Natural killer cell (primary cell): Measurements from ENCODE around the gene ARID2. TPM values are rescaled to one million over a fixed set of nuclear protein-coding genes. Genes with fewer than 3 reads are reported as not detected.
A peak's percentile ranks its signal among the peaks of the same experiment; 100 is the strongest.

Experiments used
- ATAC-seq, 3 donors: fragments of 150-1000 bp in 2 of 3; fragments of 200-7000 bp in 1 of 3; cut with Tn5 transposase; 1 replicate in 1 of 3; 2 replicates in 2 of 3; pipeline ENCODE4 v1.10.0; 2021; ENCODE audit warnings: mild to moderate bottlenecking in 2 of 3, moderate library complexity in 2 of 3
- DNase-seq, 2 donors: peaks; one replicate each; pipeline versions ENCODE4 v3.0.0 to v3.0.0-alpha.2; 2013 to 2021; ENCODE audit warnings: mixed read lengths in 1 of 2
- H3K27ac ChIP-seq: one replicate; pipeline ENCODE4 v1.5.1; 2013; ENCODE audit warnings: mild to moderate bottlenecking, low read length
- H3K27me3 ChIP-seq: one replicate; pipeline ENCODE4 v1.6.1; 2013; ENCODE audit warnings: low read length; ENCODE audit not compliant: control insufficient read depth, insufficient read depth
- H3K36me3 ChIP-seq: one replicate; pipeline ENCODE4 v1.6.1; 2013; ENCODE audit warnings: low read length; ENCODE audit not compliant: control insufficient read depth, insufficient read depth
- H3K4me1 ChIP-seq: one replicate; pipeline ENCODE4 v1.6.1; 2013; ENCODE audit warnings: low read length; ENCODE audit not compliant: control insufficient read depth, insufficient read depth
- H3K4me3 ChIP-seq: one replicate; pipeline ENCODE4 v1.5.1; 2013; ENCODE audit warnings: low read length
- H3K9me3 ChIP-seq: one replicate; pipeline ENCODE4 v1.6.1; 2013; ENCODE audit warnings: low read length; ENCODE audit not compliant: control insufficient read depth, insufficient read depth
- H3K27ac Mint-ChIP-seq, 2 donors: one replicate each; pipeline ENCODE4 v1.8.0; 2022; ENCODE audit warnings: mild to moderate bottlenecking in 2 of 2, mixed read lengths in 2 of 2, moderate library complexity in 1 of 2
- H3K27me3 Mint-ChIP-seq, 2 donors: one replicate each; pipeline ENCODE4 v1.8.0; 2022; ENCODE audit warnings: low read depth in 2 of 2, mixed read lengths in 2 of 2
- H3K36me3 Mint-ChIP-seq: one replicate; pipeline ENCODE4 v1.8.0; 2022; ENCODE audit warnings: mixed read lengths
- H3K4me1 Mint-ChIP-seq, 2 donors: one replicate each; pipeline ENCODE4 v1.8.0; 2022; ENCODE audit warnings: mixed read lengths in 2 of 2
- H3K4me3 Mint-ChIP-seq: one replicate; pipeline ENCODE4 v1.8.0; 2022; ENCODE audit warnings: mild to moderate bottlenecking, moderate library complexity, mixed read lengths
- H3K9me3 Mint-ChIP-seq, 2 donors: one replicate each; pipeline ENCODE4 v1.8.0; 2022; ENCODE audit warnings: mixed read lengths in 2 of 2
- CTCF ChIP-seq: fragments of 200-600 bp; IDR thresholded peaks from one replicate; pipeline ENCODE4 v1.8.0; 2022; ENCODE audit warnings: antibody characterized with exemption
- WGBS: methylation state at CpG from one replicate; pipeline ENCODE4 v1.1.7; 2013; ENCODE audit warnings: missing lambda C conversion rate; ENCODE audit not compliant: insufficient coverage; 5-methylcytosine and 5-hydroxymethylcytosine counted together
- intact Hi-C: fragments of 100-400 bp; cut with micrococcal nuclease; formaldehyde crosslinking; loops from one replicate; pipeline ENCODE4 v1.14.2; 2022
- total RNA-seq, 4 donors: library from RNA; stranded (reverse); fragments of 120-200 nt in 1 of 4; gene quantifications; one replicate each; pipeline versions ENCODE4 v1.2.3 to v1.2.4, GENCODE V29; 2013 to 2022

ARID2 gene
- total RNA-seq, 3 donors from 2014 or later (not counting 1 experiment from before 2014, with no cell fraction given): 75.2 to 95.7 (median 79.8) TPM

GRCh38 chr12:45849289-45849688 is 119.8 kb downstream of the ARID2 start:
- peaks cover 0 to 4% of the 10 kb centered on the region in 2 donors for H3K4me1 Mint-ChIP-seq
- intact Hi-C loops: no loop called here
- Histone ChIP-seq H3K9me3 (no peaks in the 10 kb centered on the region), H3K4me3 (no peak overlapping the region), H3K27ac (no peak overlapping the region), H3K36me3 (peaks cover 70% of the 10 kb centered on the region), H3K27me3 (no peaks in the 10 kb centered on the region), H3K4me1 (no peaks in the 10 kb centered on the region)
- WGBS: 100% methylated on average over 1 of the region's 3 CpGs
- no peaks in the 10 kb centered on the region for H3K27me3 Mint-ChIP-seq
- H3K4me3 Mint-ChIP-seq: no peak overlapping the region
- H3K36me3 Mint-ChIP-seq: peaks cover 24% of the 10 kb centered on the region
- no peaks in the 10 kb centered on the region for H3K9me3 Mint-ChIP-seq
- no peak for TF ChIP-seq CTCF
- ATAC-seq: no peak
- DNase-seq: no peak
- H3K27ac Mint-ChIP-seq: no peak overlapping the region

DNA sequence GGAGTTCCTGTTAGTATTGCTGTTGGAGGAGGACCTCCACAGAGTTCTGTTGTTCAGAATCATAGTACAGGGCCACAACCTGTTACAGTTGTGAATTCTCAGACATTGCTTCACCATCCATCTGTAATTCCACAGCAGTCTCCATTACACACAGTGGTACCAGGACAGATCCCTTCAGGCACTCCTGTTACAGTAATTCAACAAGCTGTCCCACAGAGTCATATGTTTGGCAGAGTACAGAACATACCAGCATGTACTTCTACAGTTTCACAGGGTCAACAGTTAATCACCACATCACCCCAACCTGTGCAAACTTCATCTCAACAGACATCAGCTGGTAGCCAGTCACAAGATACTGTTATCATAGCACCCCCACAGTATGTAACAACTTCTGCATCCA is 120.8 kb downstream of the ARID2 start:
- intact Hi-C loops: no loop called here
- Mint-ChIP-seq H3K27ac (no peak overlapping the region), H3K4me1 (no peaks in the 10 kb centered on the region)

GRCh38 chr12:45852508-45852907 is 123.0 kb downstream of the ARID2 start:
- Histone ChIP-seq H3K27me3 (no peaks in the 10 kb centered on the region), H3K4me1 (no peaks in the 10 kb centered on the region), H3K9me3 (no peaks in the 10 kb centered on the region), H3K36me3 (peaks cover 55% of the 10 kb centered on the region), H3K27ac (no peak overlapping the region), H3K4me3 (no peak overlapping the region)
- WGBS: 97% methylated on average over 7 of the region's 7 CpGs
- intact Hi-C loops: no loop called here
- ATAC-seq (no peak), DNase-seq (no peak)
- no peaks in the 10 kb centered on the region for H3K9me3 Mint-ChIP-seq
- H3K36me3 Mint-ChIP-seq: peaks cover 24% of the 10 kb centered on the region
- no peak for TF ChIP-seq CTCF
- peak overlapping the region in 1 of 2 donors; percentile 50 for H3K27ac Mint-ChIP-seq
- H3K4me3 Mint-ChIP-seq: no peak overlapping the region
- no peaks in the 10 kb centered on the region for H3K27me3 Mint-ChIP-seq
- peaks cover 2% of the 10 kb centered on the region in 2 donors for H3K4me1 Mint-ChIP-seq

More for the DNA sequence above, 120.8 kb downstream of the ARID2 start:
- no peak for ATAC-seq
- no peaks in the 10 kb centered on the region for H3K27me3 ChIP-seq
- H3K9me3 ChIP-seq: no peaks in the 10 kb centered on the region
- H3K36me3 ChIP-seq: peaks cover 63% of the 10 kb centered on the region
- no peaks in the 10 kb centered on the region for H3K9me3 Mint-ChIP-seq
- peaks cover 24% of the 10 kb centered on the region for H3K36me3 Mint-ChIP-seq
- no peak for TF ChIP-seq CTCF
- H3K4me1 ChIP-seq: no peaks in the 10 kb centered on the region
- H3K27me3 Mint-ChIP-seq: no peaks in the 10 kb centered on the region
- DNase-seq: no peak
- no peak overlapping the region for H3K4me3 Mint-ChIP-seq
- no peak overlapping the region for H3K4me3 ChIP-seq
- no peak overlapping the region for H3K27ac ChIP-seq

GRCh38 chr12:45853550-45853949 is 124.0 kb downstream of the ARID2 start:
- no peak for ATAC-seq
- no peak overlapping the region for H3K4me3 ChIP-seq
- Mint-ChIP-seq H3K4me3 (no peak overlapping the region), H3K36me3 (peaks cover 24% of the 10 kb centered on the region), H3K27ac (no peak overlapping the region), H3K4me1 (peaks cover 12% of the 10 kb centered on the region in 2 donors), H3K9me3 (no peaks in the 10 kb centered on the region), H3K27me3 (no peaks in the 10 kb centered on the region)
- no peaks in the 10 kb centered on the region for H3K9me3 ChIP-seq
- H3K27me3 ChIP-seq: no peaks in the 10 kb centered on the region
- no peaks in the 10 kb centered on the region for H3K4me1 ChIP-seq
- peaks cover 48% of the 10 kb centered on the region for H3K36me3 ChIP-seq
- no peak for TF ChIP-seq CTCF
- 100% methylated on average over 3 of the region's 3 CpGs for WGBS
- DNase-seq: no peak
- H3K27ac ChIP-seq: no peak overlapping the region
- intact Hi-C loops: no loop called here
